GM12864 (cell line): ENCODE results near the gene SMNDC1.
"Not testable (repeated sequence)": the region's sequence is repeated elsewhere in the genome, so short reads cannot be mapped to it uniquely, and the experiment has no call there.

Experiments
- DNase-seq: peaks from one replicate; pipeline ENCODE4 v3.0.0-alpha.2; 2011; ENCODE audit warnings: low read depth
- H3K4me3 ChIP-seq: 2 replicates; pipeline ENCODE4 v1.5.1; 2011; ENCODE audit warnings: mild to moderate bottlenecking, low read depth, low read length, control low read depth
- TF ChIP-seq, protein P1 (sequence below): IDR thresholded peaks from 2 replicates; pipeline ENCODE4 v1.5.1; 2011; ENCODE audit warnings: low read depth, mild to moderate bottlenecking, moderate library complexity, low read length, control low read depth, inconsistent platforms; ENCODE audit errors: missing control alignments

Gene SMNDC1

DNA sequence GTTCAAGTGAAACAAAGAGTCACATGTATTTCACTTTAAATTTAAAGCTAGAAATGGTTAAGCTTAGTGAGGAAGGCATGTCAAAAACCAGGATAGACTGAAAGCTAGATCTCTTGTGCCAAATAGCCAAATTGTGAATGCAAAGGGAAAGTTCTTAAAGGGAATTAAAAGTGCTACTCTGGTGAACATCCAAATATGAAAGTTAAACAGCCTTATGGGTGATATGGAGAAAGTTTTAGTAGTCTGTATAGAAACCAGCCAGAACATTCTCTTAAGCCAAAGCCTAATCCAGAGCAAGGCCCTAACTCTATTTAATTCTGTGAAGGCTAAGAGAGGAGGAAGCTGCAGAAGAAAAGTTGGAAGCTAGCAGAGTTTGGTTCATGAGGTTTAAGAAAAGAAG lies 50.3 kb downstream of the SMNDC1 start:
- DNase-seq: no peak
- H3K4me3 ChIP-seq: no peak overlapping the region
- TF ChIP-seq, protein P1, sequence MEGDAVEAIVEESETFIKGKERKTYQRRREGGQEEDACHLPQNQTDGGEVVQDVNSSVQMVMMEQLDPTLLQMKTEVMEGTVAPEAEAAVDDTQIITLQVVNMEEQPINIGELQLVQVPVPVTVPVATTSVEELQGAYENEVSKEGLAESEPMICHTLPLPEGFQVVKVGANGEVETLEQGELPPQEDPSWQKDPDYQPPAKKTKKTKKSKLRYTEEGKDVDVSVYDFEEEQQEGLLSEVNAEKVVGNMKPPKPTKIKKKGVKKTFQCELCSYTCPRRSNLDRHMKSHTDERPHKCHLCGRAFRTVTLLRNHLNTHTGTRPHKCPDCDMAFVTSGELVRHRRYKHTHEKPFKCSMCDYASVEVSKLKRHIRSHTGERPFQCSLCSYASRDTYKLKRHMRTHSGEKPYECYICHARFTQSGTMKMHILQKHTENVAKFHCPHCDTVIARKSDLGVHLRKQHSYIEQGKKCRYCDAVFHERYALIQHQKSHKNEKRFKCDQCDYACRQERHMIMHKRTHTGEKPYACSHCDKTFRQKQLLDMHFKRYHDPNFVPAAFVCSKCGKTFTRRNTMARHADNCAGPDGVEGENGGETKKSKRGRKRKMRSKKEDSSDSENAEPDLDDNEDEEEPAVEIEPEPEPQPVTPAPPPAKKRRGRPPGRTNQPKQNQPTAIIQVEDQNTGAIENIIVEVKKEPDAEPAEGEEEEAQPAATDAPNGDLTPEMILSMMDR: no peak

DNA sequence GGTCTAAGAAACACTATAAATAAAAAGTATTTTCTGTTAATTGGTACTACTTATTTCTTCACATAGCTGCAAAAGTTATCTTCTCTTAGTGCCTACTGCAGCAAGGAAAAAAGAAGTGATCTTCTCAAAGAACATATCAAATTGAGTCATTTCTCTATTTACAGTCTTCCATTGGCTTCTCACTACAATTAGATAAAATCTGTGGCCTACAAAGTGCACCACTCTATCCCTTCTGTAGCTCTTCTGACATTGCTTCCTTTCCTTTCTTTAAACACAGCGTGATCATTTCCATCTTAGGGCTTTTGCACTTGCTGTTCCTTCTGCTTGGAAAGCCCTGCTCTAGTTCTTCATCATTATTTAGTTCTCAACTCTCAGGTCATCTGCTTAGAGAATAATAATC lies 52.6 kb downstream of the SMNDC1 start:
- no peak overlapping the region for H3K4me3 ChIP-seq
- DNase-seq: no peak
- TF ChIP-seq, protein P1: no peak

DNA sequence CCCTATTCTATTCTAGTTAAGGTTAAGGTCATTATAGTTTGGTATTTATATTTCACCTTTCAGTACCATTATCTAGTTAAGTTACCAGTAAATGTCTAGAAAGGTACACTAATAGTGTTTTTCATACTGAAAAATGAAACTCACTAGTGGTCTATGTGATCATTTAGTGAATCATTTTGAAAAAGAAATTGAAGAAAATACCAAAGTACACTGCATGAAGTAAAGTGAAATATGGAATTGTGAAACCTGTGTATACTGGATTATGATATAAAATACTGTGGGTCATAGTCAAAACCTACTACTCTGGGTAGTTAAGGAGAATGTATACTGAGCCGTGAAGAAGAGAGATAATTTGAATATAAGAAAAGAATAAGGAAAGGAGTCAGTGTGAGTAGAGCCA lies 53.3 kb downstream of the SMNDC1 start:
- not testable (repeated sequence) for DNase-seq

DNA sequence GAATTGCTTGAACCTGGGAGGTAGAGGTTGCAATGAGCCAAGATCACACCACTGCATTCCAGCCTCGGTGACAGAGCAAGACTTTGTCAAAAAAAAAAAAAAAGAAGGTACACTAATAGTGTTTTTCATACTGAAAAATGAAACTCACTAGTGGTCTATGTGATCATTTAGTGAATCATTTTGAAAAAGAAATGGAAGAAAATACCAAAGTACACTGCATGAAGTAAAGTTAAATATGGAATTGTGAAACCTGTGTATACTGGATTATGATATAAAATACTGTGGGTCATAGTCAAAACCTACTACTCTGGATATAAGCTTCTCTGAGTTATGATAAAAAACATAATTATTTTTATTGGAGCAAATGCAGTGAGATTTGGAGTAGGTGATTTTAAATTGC lies 55.2 kb downstream of the SMNDC1 start:
- DNase-seq, H3K4me3 ChIP-seq: not testable (repeated sequence)

More for the DNA sequence above, 53.3 kb downstream of the SMNDC1 start:
- H3K4me3 ChIP-seq: not testable (repeated sequence)

DNA sequence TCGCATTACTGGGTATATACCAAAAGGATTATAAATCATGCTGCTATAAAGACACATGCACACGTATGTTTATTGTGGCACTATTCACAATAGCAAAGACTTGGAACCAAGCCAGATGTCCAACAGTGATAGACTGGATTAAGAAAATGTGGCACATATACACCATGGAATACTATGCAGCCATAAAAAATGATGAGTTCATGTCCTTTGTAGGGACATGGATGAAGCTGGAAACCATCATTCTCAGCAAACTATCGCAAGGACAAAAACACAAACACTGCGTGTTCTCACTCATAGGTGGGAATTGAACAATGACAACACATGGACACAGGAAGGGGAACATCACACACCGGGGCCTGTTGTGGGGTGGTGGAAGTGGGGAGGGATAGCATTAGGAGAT lies 56.9 kb downstream of the SMNDC1 start:
- not testable (repeated sequence) for DNase-seq, H3K4me3 ChIP-seq

DNA sequence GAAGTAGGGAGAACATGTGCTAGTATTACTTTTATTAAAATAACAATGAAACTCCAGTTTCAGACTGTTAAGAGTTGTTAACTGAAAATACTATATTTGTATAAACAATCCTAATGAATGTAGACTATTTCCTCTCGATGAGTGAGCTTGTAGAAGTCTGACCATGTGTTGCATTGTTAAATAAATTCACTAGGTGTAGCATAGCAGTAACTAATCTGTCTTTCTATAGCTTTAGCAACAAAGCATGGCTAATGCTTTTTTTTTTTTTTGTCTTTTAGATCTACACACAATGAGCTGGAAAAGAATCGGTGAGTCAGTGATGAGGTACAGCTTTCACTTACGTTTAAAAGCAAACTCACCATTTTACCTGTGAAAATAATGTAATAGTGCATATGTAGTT lies 60.2 kb downstream of the SMNDC1 start:
- no peak for DNase-seq
- no peak overlapping the region for H3K4me3 ChIP-seq

DNA sequence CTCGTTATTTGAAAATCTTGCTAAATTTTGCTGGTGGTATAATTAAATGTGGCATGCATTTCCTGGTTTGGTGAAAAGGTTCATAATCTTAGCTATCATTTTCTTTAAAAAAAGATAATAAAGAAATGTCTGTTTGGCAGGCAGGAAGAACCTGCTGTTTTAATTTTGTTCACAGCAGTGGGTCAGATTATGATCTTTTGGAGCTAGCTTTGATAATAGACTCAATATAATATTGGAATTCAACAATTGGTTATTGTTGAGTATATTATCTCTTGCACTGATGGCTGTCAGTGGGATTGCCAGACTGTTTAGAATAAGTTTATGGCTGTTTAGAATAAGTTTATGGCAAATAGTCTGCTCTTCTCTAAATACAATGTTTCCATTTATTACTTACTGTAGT lies 62.2 kb downstream of the SMNDC1 start:
- TF ChIP-seq, protein P1: no peak
- DNase-seq: no peak
- H3K4me3 ChIP-seq: no peak overlapping the region

More for the DNA sequence above, 60.2 kb downstream of the SMNDC1 start:
- TF ChIP-seq, protein P1: no peak

DNA sequence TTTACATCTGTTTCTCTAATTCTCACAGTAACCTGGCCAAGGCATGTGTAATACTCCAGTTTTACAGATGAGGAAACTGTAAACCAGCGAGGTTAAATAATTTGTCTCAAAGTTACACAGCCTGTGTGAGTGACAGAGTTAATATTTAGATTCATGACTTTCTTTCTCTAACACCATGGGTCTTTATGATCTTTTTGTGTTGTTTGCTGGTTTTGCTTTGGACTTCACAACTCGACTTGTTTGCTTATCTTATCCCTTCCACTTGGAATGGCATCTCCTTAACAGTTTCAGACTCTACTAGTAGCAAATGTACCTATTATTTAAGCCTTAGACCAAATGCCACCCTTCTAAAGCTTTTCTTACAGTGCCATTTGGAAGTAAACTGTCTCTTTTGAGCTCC lies 62.9 kb downstream of the SMNDC1 start:
- no peak for DNase-seq
- TF ChIP-seq, protein P1: no peak
- H3K4me3 ChIP-seq: no peak overlapping the region

DNA sequence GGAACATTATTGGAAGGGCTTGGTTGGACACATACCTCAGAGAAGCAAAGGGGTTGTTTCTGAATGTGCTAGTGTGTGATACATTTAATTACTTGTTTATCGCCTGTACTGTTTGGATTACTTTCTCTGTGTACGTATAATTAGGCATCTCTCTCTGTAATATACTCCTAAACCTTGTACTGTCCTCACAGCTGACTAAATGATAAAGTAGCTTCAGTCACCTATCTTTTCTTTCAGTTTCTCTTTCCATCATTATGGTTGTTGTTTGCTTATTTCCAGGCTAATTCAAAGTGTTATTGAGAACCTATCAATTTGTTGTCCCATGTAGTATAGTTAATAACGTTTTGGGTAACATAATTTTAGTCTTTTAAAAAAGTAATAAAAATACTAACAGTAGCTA lies 63.3 kb downstream of the SMNDC1 start:
- no peak overlapping the region for H3K4me3 ChIP-seq
- TF ChIP-seq, protein P1: no peak
- DNase-seq: no peak
